ENCODE data around the gene FOXK2.
A peak's percentile ranks its signal among the peaks of the same experiment; 100 is the strongest.

FOXK2 gene

DNA sequence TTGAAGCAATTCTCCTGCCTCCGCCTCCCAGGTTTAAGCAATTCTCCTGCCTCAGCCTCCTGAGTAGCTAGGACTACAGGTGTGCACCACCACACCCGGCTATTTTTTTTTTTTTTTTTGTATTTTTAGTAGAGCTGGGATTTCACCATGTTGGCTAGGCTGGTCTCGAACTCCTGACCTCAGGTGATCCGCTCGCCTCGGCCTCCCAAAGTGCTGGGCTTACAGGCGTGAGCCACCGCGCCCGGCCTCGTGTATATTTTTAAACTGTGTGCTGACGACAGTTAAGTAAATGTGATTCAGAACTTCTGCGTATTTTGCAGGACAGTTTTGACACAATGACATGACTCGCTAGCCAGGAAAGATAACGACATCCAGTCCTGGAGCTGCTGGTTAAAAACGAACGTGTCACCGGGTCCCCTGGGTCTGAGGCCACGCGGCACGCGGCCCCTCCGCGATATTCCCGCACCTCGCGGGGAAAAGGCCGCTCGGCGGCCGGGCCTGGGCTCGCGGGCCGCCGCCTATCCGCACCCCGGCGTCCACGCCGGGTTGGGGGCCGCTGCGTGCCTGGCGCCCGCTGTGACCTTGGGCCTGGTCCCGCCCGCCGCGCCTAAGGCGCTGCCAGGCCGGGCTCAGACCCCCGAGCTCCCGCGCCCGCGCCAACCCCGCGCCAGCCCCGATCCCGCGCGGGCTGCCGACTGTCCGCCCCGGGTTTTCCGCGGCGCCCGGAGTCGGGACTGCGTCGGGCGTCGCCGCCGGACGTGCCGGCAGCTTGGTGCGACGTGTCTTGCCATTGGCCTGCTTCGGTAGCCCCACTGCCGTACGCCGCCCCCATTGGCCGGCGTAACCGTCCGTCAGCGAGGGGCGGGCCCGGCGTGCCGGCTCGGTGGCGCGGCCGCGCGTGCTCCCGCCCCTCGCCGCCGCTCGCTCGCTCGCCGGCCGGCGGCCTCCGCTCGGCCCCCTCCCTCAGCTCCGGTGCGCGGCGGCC lies at the start of gene FOXK2:
TSS of gene FOXK2 (plus strand) at position 907 of the 985 bp plus-strand sequence. CDS start 157 bp downstream, outside the sequence.
- FAIRE-seq: no peak

DNA sequence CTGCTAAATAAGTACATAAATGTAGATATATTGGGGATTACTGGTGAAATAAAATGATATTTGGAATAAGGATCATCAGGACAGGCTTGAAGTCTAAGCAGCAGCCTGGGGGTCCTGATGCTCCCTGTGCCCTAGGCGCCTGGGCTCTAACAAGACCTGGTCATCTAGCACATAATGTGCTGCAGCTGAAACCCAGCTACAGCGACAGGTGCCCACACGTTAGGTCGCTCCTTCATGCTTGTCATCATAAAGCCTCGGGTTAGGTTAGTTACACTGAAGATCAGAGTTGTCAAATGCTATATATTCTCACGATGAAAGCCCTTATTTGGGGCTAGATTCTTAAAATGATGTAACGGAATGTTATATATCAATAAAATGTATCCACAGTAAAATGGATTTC lies 49.5 kb upstream of the FOXK2 start:
- FAIRE-seq: no peak

- no peak for FAIRE-seq
Observed at GRCh38 chr17:82474223-82475010, 45.1 kb upstream of the FOXK2 start.

DNA sequence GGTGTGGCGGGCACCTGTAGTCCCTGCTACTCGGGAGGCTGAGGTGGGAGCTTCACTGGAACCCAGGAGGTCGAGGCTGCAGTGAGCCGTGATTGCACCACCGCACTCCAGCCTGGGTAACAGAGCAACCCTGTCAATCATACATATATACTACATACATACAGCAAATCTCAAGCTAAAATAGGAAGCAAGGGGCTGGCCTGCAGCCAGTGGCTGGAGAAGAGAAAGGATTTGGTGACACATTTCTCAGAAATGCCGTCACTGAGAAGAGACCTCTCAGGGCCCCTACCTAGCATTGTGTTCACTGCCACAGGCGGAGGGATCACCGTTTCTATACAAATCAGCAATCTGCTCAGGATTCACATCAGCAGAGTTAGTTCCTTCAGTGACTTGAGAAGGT lies 44.1 kb upstream of the FOXK2 start:
- FAIRE-seq: no peak

- FAIRE-seq: no peak
Observed at GRCh38 chr17:82477934-82478333, 41.6 kb upstream of the FOXK2 start.

GRCh38 chr17:82479602-82480001 lies 39.9 kb upstream of the FOXK2 start:
- FAIRE-seq: no peak

DNA sequence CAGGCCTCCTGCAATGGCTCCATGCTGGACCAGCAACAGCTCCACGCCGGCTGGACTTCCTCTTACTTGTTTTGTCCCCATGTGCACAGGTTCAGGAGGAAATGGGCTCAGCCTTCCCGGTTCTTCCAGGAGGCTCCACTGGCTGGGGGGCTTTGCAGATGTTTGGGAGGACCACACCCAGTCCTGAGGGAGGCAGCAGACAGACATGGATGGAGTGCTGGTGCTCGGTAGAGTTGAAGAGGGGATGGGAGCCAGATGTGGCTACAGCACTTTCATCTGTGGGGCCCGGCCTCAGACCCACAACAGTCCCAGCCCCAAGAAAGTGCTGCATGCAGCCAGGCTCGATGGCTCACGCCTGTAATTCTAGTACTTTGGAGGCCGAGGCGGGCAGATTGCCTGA lies 39.2 kb upstream of the FOXK2 start:
- no peak for FAIRE-seq

GRCh38 chr17:82483204-82483660 lies 36.3 kb upstream of the FOXK2 start:
- FAIRE-seq: no peak

DNA sequence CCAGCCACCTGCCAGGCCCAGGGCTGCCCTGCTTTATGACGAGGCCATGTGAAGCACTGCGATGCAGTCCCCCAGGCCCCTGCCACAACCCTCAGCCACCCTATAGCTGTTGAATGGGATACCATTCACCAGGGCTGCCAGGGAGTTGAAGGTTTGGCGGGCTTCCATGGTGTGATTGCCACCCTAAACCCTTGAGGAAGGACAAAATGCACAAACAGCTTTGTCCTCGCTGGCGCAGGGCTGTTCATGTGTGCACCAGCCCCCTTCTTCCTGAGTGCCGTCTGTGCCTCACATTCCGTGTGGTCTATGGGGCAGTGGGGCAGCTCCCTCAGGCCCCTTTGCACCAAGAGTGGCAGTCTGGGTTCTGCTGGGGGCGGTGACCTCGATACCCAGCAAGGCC lies 35.7 kb upstream of the FOXK2 start:
- FAIRE-seq: no peak

DNA sequence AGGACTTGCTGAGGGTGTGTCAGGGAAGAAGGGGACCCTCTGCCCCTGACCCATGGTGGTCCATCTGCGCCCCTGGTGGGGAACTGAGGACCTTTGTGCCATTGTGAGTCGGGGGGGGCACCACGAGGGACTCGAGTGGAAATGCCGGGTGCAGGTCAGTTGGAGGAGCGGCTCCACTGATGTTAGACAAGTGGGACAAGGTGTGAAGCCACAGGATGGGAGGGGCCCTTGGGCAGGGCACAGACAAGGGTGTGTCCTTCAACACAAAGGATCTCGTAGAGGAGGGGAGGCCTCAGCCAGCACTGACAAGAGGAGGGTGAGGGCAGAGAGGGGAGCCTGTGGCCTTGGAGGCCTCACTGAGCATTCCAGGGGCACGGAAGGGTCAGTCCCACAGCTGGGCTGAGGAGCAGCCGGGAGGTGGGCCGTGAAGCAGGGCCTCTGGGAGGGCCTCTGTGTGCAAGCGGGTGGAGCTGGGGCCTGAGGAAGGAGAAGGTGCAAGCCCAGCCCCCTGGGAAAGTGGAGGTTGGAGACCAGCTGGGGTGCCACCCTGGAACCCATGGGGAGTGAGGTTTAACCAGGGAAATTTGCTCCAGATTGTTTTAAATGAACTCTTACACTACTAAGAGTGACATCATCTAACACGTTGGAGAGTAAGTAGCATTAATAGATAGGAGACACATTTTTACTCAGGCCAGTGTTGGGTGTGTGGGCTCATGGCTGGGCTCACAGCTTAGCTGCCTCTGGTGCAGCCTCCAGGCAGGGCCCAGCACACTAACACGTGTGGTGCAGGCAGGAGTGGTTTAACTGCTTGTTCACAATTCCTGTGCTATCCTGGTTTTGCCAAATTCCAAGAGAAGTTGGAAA lies 33.1 kb upstream of the FOXK2 start:
- no peak for FAIRE-seq

DNA sequence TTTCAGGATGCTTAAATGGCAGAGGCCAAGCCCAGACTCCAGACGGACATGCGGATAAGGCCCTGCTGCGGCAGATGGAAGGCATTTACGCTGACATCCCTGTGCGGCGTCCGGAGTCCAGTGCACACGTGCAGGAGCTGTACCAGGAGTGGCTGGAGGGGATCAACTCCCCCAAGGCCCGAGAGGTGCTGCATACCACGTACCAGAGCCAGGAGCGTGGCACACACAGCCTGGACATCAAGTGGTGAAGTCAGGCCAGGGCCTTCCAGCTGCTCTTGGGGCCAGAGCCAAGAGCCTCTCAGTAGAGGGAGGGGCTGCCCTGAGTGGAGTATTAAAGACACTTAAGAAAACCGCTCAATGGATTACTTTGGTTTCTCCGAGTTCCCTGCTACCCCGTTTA lies 31.6 kb upstream of the FOXK2 start:
- no peak for FAIRE-seq

GRCh38 chr17:82489117-82489516 lies 30.4 kb upstream of the FOXK2 start:
- no peak for FAIRE-seq

DNA sequence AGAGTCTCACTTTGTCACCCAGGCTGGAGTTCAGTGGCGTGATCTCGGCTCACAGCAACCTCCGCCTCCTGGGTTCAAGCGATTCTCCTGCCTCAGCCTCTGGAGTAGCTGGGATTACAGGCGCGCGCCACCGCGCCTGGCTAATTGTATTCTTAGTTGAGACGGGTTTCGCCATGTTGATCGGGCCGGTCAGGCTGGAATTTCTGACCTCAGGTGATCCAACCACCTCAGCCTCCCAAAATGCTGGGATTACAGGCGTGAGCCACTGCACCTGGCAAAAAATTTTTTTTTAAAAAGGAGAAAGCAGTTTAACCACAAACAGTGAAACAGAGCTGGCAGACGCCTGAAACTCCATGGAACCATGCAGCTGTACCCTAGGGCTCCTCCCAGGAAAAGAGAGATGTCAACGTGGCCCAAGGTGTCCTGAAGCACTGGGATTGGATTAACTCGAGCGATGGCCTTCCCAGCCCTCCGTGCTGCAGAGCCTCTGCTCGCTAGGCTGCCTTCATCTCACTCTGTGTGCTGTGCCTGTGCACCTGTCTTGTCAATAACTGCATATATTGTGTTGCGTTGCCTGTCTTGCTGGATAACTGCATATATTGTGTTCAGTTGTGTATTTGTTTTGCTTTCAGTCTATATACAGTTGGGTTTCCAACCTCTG lies 29.6 kb upstream of the FOXK2 start:
- no peak for FAIRE-seq

DNA sequence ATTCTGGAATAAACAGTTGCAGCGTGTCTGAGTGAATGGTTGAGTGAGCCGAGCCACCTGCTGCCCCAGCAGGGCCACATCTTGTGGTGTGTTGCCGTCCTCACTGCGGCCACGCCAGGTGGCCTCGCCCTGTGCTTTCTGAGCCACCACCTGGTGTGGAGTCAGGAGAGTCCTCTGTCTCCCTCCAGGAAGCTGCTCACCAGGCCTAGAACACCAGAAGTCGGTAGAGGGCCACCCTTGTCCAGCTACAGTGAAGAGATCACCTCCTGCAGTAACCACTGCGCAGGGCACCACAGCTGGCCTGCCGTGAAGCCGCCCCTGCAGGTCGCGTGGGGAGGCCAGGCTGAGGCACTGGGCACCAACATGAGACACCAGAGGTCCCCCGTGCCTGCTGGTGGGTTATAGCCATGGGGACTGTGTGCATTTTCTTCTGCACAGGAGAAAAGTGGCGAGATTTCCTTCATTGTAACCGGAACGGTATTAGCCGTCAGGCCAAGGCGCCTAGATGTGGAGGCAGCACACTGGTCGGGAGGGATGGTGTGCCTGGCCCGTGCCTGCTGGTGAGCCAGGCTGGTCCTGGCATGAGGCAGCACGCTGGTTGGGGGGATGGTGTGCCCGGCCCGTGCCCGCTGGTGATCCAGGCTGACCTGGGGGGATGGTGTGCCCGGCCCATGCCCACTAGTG lies 28.9 kb upstream of the FOXK2 start:
- no peak for FAIRE-seq

DNA sequence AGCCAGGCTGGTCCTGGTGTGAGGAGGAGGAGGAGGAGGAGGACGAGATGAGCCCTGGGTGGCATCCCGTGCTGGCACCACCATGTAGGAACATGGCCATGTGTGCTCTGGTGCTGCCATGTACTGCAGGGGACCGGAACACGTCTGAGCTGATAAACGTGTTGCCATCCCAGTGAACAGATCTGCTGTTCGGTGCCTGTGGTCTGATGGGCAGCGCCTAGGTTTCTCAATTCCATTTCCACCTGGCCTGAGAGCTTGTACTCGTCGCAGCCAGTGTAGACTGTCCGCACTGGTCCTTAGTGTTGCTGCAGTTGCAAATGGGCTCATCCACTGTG lies 28.4 kb upstream of the FOXK2 start:
- no peak for FAIRE-seq

GRCh38 chr17:82491533-82491932 lies 28.0 kb upstream of the FOXK2 start:
- no peak for FAIRE-seq

DNA sequence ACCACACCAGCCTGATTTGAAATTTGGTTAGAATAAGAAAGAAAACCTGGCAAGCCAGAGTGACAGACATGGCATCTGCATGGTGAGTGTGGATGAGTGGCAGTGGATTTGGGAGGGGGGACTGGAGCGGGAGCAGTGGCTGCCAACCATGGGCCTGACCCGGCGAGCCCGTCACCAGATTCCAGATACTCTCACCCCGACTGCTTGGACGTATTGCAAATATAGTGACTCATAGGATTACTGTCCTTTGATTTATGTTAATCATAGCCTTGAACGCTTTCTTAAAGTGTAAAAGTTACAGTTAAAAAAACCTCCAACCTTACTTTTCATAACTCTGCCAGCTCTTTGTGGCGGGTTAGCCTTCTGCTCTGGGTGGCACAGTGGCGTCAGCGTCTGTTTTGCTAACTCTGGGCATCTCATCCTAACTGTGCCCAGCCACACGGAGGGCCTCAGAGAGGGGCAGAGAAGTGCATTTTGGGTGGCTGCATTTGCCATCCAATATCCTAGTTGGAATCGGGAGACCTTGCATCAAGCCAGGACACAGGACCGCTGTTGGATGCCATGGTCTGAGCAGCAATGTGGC lies 26.8 kb upstream of the FOXK2 start:
- no peak for FAIRE-seq

GRCh38 chr17:82493226-82493781 lies 26.2 kb upstream of the FOXK2 start:
- FAIRE-seq: no peak

GRCh38 chr17:82494236-82495055 lies 25.1 kb upstream of the FOXK2 start:
- peak; percentile 81 for FAIRE-seq
